GM19023 (cell line): ENCODE results near the gene PRAC1.

ENCODE experiments used
- ATAC-seq: cut with Tn5 transposase; IDR thresholded peaks from one replicate; pipeline ENCODE4 v1.9.1; 2021; ENCODE audit warnings: mild to moderate bottlenecking, moderate library complexity; ENCODE audit not compliant: unreplicated experiment

Gene PRAC1

GRCh38 chr17:48722201-48722907 is at the start of gene PRAC1:
Gene PRAC1 (minus strand): TSS chr17:48722518. CDS start chr17:48722392, 126 bp downstream.
- ATAC-seq = no peak

DNA sequence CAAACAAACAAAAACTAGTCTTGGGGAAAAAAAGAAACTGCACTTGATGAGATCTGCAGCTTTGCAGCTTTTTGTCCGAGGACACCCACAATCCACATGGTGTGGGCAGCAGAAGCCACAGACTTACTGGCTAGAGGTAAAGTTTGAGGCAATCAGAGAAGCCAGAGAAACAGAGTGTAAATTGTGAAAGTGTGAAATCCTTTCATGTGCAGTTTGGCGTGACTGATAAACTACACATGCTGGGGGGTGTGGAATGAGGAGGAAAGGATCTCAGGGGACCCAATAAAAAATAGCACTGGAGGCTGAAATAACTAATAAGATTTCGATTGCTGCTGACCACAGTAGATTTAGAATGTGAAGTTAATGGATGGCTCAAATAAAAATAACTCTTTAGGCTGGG is 48.6 kb upstream of the PRAC1 start:
- ATAC-seq = no peak

DNA sequence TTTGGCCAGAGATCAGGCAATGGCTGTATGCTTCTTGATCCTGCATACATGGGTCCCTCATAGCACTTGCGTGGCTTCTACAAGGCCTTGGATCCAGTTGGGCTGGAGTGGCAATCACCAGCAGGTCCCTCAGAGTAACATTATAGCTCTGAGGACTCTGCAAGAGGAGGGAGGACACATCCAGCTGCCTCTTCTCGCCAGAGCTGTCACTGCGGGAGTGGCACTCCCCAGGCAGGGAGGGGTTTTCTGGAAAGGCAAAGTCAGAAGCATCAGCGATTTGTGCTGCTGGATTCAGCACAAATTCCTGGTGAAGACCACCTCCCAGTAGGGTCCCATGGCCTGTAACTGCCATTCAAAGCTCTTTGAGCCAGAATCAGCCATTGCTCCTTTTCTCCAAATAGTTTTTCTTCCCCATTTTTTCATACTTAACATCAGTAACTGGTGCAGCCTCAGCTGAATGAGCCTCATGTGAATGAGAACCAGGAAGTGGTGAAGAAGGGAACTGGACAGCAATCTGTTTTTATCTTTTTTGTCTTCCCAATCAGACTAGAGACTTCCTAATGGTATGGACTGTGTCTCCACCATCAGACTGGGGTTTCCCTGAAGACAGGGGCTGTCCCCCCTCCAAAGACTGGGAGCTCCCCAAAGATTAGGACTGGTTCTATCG is 46.8 kb upstream of the PRAC1 start:
- no peak for ATAC-seq

GRCh38 chr17:48767263-48767774 is 45.0 kb upstream of the PRAC1 start:
- ATAC-seq = no peak

DNA sequence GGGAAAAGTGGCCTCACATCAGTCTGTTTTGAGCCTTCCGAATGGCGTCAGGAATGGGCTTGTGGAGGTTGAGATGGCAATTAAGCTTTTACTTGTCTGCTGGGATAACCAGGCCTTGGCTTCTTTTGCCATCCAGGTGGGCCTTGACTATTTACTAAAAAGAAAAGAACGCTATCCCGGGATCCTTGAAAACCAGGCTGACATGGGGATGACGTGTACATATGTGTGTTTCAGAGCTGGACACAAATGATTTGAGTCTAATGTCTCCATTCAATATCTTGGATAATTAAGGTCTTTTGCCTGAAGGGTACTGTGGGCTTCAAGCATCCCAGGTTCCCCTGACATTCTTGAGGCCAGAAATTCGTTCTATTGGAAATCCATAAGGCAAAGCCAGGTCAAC is 38.8 kb upstream of the PRAC1 start:
- no peak for ATAC-seq

DNA sequence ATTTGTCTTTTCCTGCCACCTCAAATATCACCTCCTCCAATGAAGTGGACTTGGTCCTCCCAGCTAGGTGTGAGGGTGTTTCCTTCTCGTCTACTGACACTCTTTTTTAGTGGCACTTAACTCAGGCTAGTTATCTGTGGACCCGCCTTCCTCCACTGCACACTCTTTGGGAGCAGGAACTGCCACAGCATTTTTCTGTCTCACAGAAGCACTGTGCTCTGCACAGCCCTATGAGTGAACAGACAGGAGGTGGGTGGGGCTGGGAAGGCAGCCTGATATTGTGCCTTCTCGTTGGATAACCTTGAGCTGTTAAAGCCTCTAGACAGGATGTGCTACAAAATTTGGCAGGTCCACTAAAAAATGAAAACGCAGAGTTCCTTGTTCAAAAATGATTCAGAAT is 38.1 kb upstream of the PRAC1 start:
- ATAC-seq = no peak

DNA sequence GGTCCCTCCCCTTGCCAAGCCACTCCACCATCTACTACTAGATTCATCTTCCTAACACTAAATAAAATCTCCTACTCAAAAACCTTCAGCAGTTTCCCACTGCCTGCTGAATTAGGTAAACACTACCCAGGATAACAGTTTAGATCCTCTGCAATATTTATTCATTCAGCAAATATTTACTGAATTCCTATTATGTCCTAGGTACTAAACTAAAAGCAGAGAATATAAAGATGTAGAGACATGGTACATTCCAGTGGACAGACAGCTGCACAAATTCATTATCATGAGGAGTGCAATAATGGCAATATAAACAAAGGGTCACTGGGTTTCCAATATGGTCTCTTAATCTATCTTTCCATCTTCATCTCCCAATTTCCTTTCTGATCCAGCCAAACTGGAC is 37.0 kb upstream of the PRAC1 start:
- ATAC-seq = no peak

GRCh38 chr17:48757524-48757961 is 35.2 kb upstream of the PRAC1 start:
- no peak for ATAC-seq

- ATAC-seq = no peak
Observed at GRCh38 chr17:48756830-48757251, 34.5 kb upstream of the PRAC1 start.

DNA sequence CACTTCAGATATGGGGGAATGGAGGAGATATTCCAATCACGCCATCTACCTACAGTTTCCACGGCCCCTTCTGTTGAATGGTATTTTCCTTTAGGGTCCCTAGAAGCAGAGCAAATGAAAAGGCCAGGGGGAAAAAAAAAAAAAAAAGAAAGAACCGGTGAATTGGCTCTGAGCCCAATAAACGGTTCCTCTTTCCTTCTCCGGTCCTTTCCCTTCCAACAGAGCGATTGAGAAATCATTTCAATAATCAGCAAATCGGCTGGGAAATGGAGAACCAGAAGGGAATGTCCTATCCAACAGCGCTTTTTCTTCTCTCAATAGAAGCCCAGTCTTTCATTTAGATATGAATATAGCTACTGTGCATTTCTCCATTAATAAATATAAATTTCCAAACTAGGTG is 33.0 kb upstream of the PRAC1 start:
- ATAC-seq = no peak

- no peak for ATAC-seq
Observed at GRCh38 chr17:48754500-48755261, 32.4 kb upstream of the PRAC1 start.

DNA sequence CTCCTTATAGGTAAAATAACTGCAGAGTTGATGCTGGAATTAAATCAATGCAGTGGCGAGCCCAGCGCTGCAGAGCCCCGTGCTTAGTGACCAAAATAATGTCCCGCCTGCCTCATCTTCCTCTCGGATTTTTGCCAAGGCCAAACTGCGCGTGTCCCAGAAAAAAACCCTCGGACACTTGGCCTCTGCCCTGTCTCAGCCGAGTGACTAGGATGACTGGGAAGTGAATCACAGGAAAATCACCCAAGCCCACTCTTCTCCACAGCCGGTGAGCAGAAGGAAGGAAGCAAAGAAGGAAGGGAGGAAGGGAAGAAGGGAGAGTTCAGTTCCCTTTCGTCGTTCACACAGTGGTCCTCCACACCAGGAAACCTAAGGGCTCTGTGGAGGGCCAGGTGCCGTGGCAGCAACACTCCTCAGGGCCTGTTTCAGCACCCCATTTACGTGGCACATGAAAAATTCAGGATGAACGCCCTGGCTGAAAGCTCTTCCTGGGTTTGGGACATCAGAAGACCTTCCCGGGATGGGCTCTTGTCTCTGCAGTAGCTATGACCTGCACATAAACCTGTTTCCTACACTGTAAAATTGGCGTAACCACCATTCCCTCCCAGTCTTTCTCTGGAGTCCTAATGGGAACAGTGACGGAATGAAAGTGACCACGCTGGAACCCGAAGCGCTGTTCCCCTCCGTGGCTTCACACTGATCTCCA is 31.6 kb upstream of the PRAC1 start:
- no peak for ATAC-seq

GRCh38 chr17:48752399-48753288 is 30.3 kb upstream of the PRAC1 start:
- no peak for ATAC-seq

GRCh38 chr17:48751733-48752398 is 29.5 kb upstream of the PRAC1 start:
- no peak for ATAC-seq

DNA sequence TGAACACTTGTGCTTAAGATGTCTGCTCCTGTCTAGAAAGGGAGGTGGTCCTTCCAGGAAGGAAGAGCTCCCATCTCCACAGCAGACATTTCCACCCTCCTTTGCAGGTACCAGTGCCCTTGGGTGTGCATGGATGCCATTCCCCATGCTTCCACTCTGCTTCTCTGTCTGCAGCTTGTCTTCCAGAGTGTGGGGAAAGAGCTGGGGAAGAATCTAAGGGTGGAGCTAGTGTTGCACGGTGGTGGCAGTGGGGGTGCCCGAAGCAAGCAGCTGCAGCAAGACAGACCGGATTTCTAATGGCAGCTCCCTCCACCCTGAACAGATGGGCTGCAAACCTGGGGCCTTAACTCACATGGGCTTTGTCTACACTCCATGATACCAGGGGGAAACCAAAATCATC is 28.9 kb upstream of the PRAC1 start:
- no peak for ATAC-seq

GRCh38 chr17:48749621-48750553 is 27.6 kb upstream of the PRAC1 start:
- no peak for ATAC-seq

GRCh38 chr17:48748718-48749566 is 26.6 kb upstream of the PRAC1 start:
- ATAC-seq = no peak
